GM18505 (cell line): ENCODE data around the gene CRYGS.
A peak's percentile ranks its signal among the peaks of the same experiment; 100 is the strongest.

Experiments
- ATAC-seq: cut with Tn5 transposase; IDR thresholded peaks from one replicate; pipeline ENCODE4 v1.9.1; 2021; ENCODE audit not compliant: unreplicated experiment
- POLR2A ChIP-seq: IDR thresholded peaks from 4 replicates; pipeline ENCODE4 v1.6.1; 2011; ENCODE audit warnings: borderline replicate concordance; ENCODE audit not compliant: insufficient read depth, insufficient read length; ENCODE audit errors: extremely low read depth

The CRYGS gene

GRCh38 chr3:186520431-186520830 is 23.7 kb downstream of the CRYGS start:
- ATAC-seq, result no peak
- no peak for TF ChIP-seq POLR2A

DNA sequence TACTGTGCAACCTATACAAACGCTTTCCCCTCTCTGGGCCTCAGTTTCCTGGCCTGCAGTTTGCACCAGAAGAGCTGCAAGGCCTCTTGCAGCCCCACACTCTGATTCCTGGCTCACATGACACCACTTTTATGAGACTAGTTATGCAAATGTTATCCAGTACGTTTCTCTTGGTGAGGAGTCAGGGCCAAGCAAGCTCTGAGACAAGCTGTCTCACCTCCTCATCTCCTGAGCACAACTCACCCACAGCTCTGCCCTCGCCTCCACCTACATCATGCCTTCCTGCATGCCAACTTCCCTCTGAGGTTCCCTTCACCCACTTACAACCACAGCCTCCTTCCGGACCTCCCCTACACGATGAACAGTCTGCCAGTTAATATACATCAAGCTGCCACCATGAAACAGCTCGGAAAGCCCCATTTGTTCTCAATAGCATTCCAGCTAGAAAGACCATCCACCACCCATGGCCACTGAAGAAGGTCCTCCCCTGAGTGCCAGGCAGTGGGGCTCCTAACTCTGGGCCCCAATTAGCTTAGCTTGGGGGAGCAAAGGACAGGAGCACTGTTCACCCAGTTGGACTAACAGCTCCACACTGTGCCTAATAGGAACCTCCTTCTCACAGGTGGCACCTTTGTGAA is 25.0 kb downstream of the CRYGS start:
- TF ChIP-seq POLR2A, result peak; percentile 81
- ATAC-seq, result peak; percentile 27

- no peak for TF ChIP-seq POLR2A
- no peak for ATAC-seq
Measured at GRCh38 chr3:186517218-186517617, 27.0 kb downstream of the CRYGS start.

DNA sequence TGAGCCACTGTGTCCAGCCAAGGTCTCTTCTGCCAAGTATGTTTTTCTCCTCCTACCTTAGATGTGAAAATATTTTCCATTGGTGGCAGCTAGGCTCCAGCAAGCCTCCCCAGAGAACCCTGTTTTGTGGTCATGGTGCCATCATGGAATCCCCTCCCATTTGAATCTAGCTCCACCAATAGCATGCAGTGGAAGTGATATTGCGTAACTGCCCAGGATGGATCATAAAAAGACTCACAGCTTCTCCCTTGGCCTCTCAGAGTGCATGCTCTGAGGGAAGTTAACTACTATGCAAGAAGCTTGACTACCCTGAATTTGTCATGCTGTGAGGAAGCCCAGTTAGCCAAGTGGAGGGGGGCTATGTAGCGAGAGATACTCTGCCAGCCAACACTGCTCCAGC is 27.5 kb downstream of the CRYGS start:
- ATAC-seq, result no peak
- TF ChIP-seq POLR2A, result no peak

DNA sequence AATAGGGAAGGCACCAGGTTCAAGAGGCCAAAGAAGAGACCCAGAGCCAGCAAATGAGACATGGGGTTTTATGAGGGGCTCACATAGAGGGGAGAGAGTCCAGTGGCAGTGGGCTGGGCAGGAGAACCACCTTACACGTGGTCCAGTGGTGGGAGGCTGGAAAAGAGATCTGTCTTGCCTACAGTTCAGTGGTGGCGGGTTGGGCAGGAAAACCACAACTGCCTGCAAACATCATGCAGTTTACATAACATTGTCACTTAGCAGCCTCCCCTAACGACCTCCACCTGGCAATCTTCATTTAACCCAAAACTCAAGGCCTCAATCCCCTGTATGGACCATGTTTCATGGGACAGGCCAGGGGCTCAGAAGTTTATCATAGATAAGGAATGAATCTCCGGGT is 29.1 kb downstream of the CRYGS start:
- ATAC-seq, result no peak
- no peak for TF ChIP-seq POLR2A

GRCh38 chr3:186514296-186515002 is 29.7 kb downstream of the CRYGS start:
- no peak for TF ChIP-seq POLR2A

GRCh38 chr3:186513386-186513785 is 30.8 kb downstream of the CRYGS start:
- no peak for ATAC-seq
- TF ChIP-seq POLR2A, result no peak

More at GRCh38 chr3:186514296-186515002, 29.7 kb downstream of the CRYGS start:
- no peak for ATAC-seq

DNA sequence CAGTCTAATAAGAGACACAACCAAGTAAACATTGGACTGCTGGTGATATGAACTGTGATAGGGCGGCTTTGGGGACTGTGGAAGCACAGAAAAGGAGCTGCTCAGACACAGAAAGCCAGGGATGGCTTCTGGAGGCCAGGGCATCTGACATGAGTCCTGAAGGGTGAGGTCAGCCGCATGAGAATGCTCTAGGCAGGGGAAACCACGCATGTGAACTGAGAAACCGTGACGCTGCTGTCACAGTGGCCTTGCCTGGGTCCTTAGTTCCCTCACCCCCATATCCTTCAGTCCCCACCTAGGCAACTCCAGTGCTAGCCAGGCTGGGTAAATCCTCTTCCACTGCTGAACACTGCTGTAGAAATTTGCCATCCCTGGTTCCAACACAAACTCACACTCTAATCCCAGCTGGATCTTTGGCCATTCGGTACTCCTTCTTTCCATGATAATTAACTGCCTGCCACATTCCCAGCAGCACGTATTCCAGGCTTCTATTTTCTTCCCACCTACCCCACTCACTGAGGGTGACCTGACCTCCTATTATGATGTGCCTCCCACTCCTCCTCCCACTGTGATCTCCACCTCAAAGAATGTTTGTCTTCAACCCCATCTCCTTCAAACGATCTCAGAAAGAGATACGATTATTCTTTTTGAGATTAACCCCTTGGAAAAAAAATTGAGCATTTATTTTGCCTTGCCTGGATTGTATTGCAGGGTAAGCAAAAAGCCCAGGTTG is 31.4 kb downstream of the CRYGS start:
- TF ChIP-seq POLR2A, result no peak
- ATAC-seq, result no peak

DNA sequence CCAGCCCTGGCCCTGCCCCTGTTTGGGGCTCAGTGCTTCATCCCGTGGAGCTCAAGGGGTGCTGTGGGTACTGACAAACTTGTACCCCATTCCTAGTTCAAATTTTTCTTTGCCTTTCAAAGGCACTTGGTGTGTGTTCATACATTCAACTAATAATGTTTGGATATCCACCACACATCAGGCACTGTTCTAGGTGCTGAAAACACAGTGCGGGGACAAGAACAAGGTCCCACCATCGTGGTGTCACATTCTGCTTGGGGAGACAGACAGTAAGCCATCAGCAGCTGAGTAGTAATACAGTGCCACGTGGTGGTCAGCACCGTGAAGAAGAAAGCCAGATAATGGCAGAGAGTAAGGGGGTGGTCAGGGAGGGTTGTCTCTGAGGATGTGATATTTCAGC is 32.5 kb downstream of the CRYGS start:
- no peak for ATAC-seq
- TF ChIP-seq POLR2A, result no peak

DNA sequence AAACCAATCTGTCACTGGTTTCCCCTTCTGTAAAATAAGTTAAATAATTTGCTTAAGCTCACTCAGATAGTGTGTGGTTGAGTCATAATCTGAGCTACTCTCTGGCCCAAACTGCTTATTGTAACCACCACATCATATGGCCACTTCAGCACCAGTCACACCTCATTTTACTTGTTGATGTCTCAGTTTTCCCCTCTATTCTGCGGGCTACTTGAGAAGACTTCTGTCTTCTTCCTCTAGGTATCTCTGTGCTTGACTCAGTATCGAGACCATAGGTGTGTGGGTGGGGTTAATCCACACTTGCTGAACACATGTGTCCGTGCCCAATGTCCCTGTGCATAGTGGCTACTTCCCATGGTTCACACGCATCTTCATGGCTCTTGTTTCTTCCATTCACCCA is 32.9 kb downstream of the CRYGS start:
- TF ChIP-seq POLR2A, result no peak
- peak; percentile 64 for ATAC-seq

GRCh38 chr3:186510374-186511079 is 33.7 kb downstream of the CRYGS start:
- no peak for ATAC-seq
- peak; percentile 23 for TF ChIP-seq POLR2A

DNA sequence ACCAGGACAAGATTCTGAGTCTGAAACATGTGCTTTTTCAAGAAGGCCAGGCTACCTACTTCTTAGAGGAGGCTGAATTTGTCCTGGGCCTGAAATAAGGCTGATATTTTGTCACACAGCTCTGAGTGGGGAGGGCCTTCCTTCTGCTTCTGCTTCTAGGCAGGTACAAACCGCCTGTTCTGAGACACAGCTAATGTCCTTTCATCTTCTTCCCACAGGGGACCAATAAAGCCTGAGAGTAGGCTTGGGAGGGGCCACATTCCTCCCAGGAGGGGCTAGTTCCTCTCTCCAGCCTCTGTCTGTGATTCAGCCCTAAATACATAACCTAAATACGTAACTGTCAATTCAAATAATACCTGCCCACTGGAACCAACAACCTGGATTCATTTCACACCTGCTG is 34.8 kb downstream of the CRYGS start:
- no peak for ATAC-seq
- no peak for TF ChIP-seq POLR2A

DNA sequence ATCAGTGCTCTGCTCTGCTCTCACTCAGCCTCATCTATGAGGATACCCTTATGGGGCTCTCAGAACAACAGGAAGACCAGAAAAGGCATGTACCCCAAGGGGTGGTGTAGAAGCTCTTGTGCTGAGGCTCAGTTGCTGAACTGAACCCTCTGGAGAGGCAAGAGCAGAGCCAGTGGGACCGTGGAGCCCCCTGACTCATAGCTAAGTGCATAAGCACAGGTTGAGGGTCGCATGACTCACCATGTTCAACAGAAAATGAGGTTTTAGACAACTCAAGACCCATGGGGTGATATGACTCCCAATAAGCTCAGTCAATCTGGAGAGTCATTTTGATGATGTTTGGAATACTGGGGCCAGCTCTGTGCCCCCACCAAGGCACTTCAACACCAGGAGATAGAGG is 37.3 kb downstream of the CRYGS start:
- no peak for TF ChIP-seq POLR2A
- ATAC-seq, result no peak
